ENCODE results near the gene AKAP8.

DNA sequence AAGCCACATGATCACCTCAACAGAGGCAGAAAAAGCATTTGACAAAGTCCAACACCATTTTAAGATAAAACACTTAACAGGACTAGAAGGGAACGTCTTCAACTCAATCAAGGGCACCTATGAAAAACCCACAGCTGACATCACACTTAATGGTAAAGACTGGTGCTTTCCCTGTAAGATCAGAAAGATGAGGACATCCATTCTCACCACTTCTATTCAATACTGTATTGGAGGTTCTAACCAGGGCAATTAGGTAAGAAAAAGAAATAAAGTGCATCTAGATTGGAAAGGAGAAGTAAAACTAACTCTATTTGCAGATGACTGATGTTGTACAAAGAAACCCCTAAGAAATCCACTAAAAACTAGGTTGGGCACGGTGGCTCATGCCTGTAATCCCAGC is 11.2 kb upstream of the AKAP8 start:
- TF ChIP-seq, protein P1, sequence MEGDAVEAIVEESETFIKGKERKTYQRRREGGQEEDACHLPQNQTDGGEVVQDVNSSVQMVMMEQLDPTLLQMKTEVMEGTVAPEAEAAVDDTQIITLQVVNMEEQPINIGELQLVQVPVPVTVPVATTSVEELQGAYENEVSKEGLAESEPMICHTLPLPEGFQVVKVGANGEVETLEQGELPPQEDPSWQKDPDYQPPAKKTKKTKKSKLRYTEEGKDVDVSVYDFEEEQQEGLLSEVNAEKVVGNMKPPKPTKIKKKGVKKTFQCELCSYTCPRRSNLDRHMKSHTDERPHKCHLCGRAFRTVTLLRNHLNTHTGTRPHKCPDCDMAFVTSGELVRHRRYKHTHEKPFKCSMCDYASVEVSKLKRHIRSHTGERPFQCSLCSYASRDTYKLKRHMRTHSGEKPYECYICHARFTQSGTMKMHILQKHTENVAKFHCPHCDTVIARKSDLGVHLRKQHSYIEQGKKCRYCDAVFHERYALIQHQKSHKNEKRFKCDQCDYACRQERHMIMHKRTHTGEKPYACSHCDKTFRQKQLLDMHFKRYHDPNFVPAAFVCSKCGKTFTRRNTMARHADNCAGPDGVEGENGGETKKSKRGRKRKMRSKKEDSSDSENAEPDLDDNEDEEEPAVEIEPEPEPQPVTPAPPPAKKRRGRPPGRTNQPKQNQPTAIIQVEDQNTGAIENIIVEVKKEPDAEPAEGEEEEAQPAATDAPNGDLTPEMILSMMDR (IDR thresholded peaks at IDR 0.05; ENCODE audit: low read depth, low read length, missing input control) = no peak
- TF ChIP-seq, protein P2, sequence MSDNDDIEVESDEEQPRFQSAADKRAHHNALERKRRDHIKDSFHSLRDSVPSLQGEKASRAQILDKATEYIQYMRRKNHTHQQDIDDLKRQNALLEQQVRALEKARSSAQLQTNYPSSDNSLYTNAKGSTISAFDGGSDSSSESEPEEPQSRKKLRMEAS (IDR thresholded peaks at IDR 0.05) = no peak
- no peak for TF ChIP-seq REST (IDR thresholded peaks at IDR 0.05)
- TF ChIP-seq RAD21 (IDR thresholded peaks at IDR 0.05) = no peak
- no peak for TF ChIP-seq YY1 (IDR thresholded peaks at IDR 0.05)
- TF ChIP-seq TAF1 (conservative IDR thresholded peaks at IDR 0.05) = no peak

Measured in liver (tissue), 3 donors.